Renal pelvis (tissue), 3 donors: ENCODE results near the gene LIN28A. TPM values are rescaled to one million over a fixed set of nuclear protein-coding genes. Genes with fewer than 3 reads are reported as not detected.

ENCODE experiments used
- polyA plus RNA-seq, 3 donors: library from polyadenylated mRNA; unstranded; fragments of 120-200 nt; gene quantifications; one replicate each; pipeline ENCODE4 v1.2.1, GENCODE V29; 2013; ENCODE audit not compliant: insufficient read length in 3 of 3

LIN28A gene
- polyA plus RNA-seq, 3 donors, result 0.04 to 0.12 (median 0.09) TPM

Other genes with a start within 250 kb of the LIN28A start
- gene C1orf232, start 241.9 kb upstream of the LIN28A start, polyA plus RNA-seq, result under 1 TPM in 1 of 3 donors, not detected in 2; 0.19 TPM
- gene ZNF593, start 240.9 kb upstream of the LIN28A start, polyA plus RNA-seq, result 10 to 100 TPM; 20.8 to 25.7 (median 21.0) TPM
- 1 to 10 TPM; 1.2 to 1.8 (median 1.5) TPM for gene ZNF593OS, start 239.0 kb upstream of the LIN28A start, polyA plus RNA-seq
- gene CNKSR1, start 233.3 kb upstream of the LIN28A start, polyA plus RNA-seq, result 10 to 100 TPM; 11.9 to 25.6 (median 25.4) TPM
- gene CATSPER4, start 220.2 kb upstream of the LIN28A start, polyA plus RNA-seq, result under 1 TPM in 2 of 3 donors, not detected in 1; 0.14 TPM
- gene CEP85, start 176.6 kb upstream of the LIN28A start, polyA plus RNA-seq, result 10 to 100 TPM; 16.2 to 22.5 (median 20.9) TPM
- gene SH3BGRL3, start 130.7 kb upstream of the LIN28A start, polyA plus RNA-seq, result 100 to 1,000 TPM in 1 of 3 donors, 10 to 100 TPM in 2; 85.2 to 120 (median 92.9) TPM
- gene UBXN11, start 104.2 kb upstream of the LIN28A start, polyA plus RNA-seq, result 10 to 100 TPM; 44.3 to 52.2 (median 51.7) TPM
- 1 to 10 TPM; 3.3 to 6.7 (median 4.7) TPM for gene CD52, start 92.9 kb upstream of the LIN28A start, polyA plus RNA-seq
- gene CRYBG2, start 56.7 kb upstream of the LIN28A start, polyA plus RNA-seq, result 1 to 10 TPM in 1 of 3 donors, under 1 TPM in 2; 0.61 to 1.6 (median 0.83) TPM
- under 1 TPM in 1 of 3 donors, not detected in 2; 0.14 TPM for gene ZNF683, start 38.1 kb upstream of the LIN28A start, polyA plus RNA-seq
- gene DHDDS, start 21.5 kb downstream of the LIN28A start, polyA plus RNA-seq, result 10 to 100 TPM; 34.5 to 45.6 (median 42.7) TPM
- gene HMGN2, start 61.6 kb downstream of the LIN28A start, polyA plus RNA-seq, result 1,000 to 10,000 TPM; 1,074 to 1,211 (median 1,107) TPM
- gene RPS6KA1, start 118.9 kb downstream of the LIN28A start, polyA plus RNA-seq, result 10 to 100 TPM; 21.2 to 24.5 (median 22.2) TPM